Measurements from ENCODE around the gene PIAS3.

The PIAS3 gene

DNA sequence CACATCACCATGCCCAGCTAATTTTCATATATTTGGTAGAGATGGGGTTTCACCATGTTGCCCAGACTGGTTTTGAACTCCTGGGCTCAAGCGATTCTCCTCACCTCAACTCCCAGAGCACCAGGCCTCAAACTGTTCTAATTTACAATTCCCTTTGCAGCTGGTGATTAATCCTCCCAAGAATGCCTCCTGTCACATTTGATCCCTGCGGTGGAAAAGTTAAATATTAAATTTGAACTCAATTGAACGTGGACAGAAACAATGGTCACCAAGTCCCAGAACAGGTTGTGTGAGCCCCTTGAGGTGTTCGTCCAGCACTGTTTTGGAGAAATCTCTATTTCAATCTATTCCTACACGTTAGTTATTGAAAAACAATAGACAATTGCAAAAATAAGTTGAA is 28.8 kb upstream of the PIAS3 start (continued):
- TF ChIP-seq, protein P1, sequence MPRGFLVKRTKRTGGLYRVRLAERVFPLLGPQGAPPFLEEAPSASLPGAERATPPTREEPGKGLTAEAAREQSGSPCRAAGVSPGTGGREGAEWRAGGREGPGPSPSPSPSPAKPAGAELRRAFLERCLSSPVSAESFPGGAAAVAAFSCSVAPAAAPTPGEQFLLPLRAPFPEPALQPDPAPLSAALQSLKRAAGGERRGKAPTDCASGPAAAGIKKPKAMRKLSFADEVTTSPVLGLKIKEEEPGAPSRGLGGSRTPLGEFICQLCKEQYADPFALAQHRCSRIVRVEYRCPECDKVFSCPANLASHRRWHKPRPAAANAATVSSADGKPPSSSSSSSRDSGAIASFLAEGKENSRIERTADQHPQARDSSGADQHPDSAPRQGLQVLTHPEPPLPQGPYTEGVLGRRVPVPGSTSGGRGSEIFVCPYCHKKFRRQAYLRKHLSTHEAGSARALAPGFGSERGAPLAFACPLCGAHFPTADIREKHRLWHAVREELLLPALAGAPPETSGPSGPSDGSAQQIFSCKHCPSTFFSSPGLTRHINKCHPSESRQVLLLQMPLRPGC (tag by site-specific recombination; IDR thresholded peaks at IDR 0.05), result no peak
- TF ChIP-seq, protein P2, sequence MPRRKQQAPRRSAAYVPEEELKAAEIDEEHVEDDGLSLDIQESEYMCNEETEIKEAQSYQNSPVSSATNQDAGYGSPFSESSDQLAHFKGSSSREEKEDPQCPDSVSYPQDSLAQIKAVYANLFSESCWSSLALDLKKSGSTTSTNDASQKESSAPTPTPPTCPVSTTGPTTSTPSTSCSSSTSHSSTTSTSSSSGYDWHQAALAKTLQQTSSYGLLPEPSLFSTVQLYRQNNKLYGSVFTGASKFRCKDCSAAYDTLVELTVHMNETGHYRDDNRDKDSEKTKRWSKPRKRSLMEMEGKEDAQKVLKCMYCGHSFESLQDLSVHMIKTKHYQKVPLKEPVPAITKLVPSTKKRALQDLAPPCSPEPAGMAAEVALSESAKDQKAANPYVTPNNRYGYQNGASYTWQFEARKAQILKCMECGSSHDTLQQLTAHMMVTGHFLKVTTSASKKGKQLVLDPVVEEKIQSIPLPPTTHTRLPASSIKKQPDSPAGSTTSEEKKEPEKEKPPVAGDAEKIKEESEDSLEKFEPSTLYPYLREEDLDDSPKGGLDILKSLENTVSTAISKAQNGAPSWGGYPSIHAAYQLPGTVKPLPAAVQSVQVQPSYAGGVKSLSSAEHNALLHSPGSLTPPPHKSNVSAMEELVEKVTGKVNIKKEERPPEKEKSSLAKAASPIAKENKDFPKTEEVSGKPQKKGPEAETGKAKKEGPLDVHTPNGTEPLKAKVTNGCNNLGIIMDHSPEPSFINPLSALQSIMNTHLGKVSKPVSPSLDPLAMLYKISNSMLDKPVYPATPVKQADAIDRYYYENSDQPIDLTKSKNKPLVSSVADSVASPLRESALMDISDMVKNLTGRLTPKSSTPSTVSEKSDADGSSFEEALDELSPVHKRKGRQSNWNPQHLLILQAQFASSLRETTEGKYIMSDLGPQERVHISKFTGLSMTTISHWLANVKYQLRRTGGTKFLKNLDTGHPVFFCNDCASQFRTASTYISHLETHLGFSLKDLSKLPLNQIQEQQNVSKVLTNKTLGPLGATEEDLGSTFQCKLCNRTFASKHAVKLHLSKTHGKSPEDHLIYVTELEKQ (tag by site-specific recombination; IDR thresholded peaks at IDR 0.05; ENCODE audit: borderline replicate concordance), result no peak
- TF ChIP-seq ZNF621 (tag by site-specific recombination; IDR thresholded peaks at IDR 0.05) (no peak), ZNF169 (tag by site-specific recombination; IDR thresholded peaks at IDR 0.05) (no peak), ZNF843 (tag by site-specific recombination; IDR thresholded peaks at IDR 0.05) (no peak), ZNF626 (tag by site-specific recombination; IDR thresholded peaks at IDR 0.05) (no peak)

DNA sequence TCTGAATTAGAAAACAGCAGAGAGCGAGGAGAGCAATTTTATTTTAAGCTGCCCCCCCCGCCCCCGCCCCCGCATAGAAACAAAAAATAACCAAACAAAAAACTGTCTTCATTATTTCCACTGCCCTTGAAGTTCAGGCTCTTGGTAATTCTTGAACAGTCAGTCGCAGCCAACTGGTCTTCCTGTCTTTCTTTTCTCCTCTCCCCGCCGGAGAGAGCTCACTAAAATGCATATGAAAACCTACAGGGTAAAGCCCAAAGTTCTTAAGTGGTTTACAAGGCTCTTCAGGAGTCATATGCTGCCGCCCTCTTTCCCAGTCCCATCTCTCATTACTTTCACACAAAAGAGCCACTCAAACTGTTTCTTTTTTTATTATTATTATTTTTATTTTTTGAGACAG is 27.9 kb upstream of the PIAS3 start:
- TF ChIP-seq ZNF292 (tag by site-specific recombination; IDR thresholded peaks at IDR 0.05; ENCODE audit: borderline replicate concordance, low read depth), result no peak
- no peak for TF ChIP-seq ZFP41 (tag by site-specific recombination; IDR thresholded peaks at IDR 0.05; ENCODE audit: borderline replicate concordance)
- TF ChIP-seq ZNF121 (tag by site-specific recombination; IDR thresholded peaks at IDR 0.05), result no peak
- no peak for TF ChIP-seq ZBTB20 (tag by site-specific recombination; IDR thresholded peaks at IDR 0.05)
- no peak for TF ChIP-seq ZNF133 (tag by site-specific recombination; IDR thresholded peaks at IDR 0.05)
- no peak for TF ChIP-seq ZNF146 (tag by site-specific recombination; IDR thresholded peaks at IDR 0.05)
- TF ChIP-seq, protein P3, sequence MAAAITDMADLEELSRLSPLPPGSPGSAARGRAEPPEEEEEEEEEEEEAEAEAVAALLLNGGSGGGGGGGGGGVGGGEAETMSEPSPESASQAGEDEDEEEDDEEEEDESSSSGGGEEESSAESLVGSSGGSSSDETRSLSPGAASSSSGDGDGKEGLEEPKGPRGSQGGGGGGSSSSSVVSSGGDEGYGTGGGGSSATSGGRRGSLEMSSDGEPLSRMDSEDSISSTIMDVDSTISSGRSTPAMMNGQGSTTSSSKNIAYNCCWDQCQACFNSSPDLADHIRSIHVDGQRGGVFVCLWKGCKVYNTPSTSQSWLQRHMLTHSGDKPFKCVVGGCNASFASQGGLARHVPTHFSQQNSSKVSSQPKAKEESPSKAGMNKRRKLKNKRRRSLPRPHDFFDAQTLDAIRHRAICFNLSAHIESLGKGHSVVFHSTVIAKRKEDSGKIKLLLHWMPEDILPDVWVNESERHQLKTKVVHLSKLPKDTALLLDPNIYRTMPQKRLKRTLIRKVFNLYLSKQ (tag by site-specific recombination; IDR thresholded peaks at IDR 0.05; ENCODE audit: borderline replicate concordance), result no peak
- no peak for TF ChIP-seq ZXDB (tag by site-specific recombination; IDR thresholded peaks at IDR 0.05)
- no peak for TF ChIP-seq ZFP37 (tag by site-specific recombination; IDR thresholded peaks at IDR 0.05)
- no peak for TF ChIP-seq GFI1B (tag by site-specific recombination; IDR thresholded peaks at IDR 0.05)
- TF ChIP-seq ZNF501 (tag by site-specific recombination; IDR thresholded peaks at IDR 0.05), result no peak
- Histone ChIP-seq H3K4me1 (ENCODE audit: control insufficient read depth, insufficient read depth, low read length) (peaks cover 13% of the 10 kb centered on the region), H3K36me3 (ENCODE audit: control insufficient read depth in 2 of 2, insufficient read depth in 1 of 2, low read length in 2 of 2) (no peaks in the 10 kb centered on the region), H3K27ac (ENCODE audit: extremely low read depth, low read depth, low read length) (no peak overlapping the region), H3K4me3 (ENCODE audit: low read depth, low read length) (no peak overlapping the region), H3K9me3 (ENCODE audit: control insufficient read depth, insufficient read depth, low read depth, low read length) (no peaks in the 10 kb centered on the region)
- CTCF ChIA-PET, result interaction anchor here (0.8 to 11.9 kb wide), 2 partner anchors 22 to 41 kb away, joined by 3 to 222 read pairs; partner anchors contain the start of genes ITGA10 and NUDT17
- POLR2A ChIA-PET, result interaction anchor here (1.2 to 1.3 kb wide), 2 partner anchors 27 to 41 kb away, joined by 3 read pairs; partner anchors contain the start of genes PIAS3 and RBM8A

DNA sequence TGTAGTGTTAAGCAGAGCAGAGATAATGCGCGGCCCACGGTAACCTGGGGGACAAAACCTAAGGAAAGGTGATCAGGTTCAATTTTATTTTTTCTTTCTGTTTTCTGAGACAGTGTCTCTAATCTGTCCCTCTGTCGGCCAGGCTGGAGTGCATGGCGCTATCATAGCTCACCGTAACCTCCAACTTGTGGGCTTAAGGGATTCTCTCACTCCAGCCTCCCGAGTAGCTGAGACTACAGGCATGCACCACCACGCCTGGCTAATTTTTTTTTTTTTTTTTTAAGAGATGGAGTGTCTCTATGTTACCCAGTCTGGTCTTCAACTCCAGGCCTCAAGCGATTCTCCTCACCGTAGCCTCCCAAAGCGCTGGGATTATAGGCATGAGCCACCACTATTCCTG is 27.5 kb upstream of the PIAS3 start:
- H3K4me3 ChIP-seq (ENCODE audit: low read depth, low read length), result no peak overlapping the region; the same call in 1 of the 2 replicates
- POLR2A ChIA-PET, result interaction anchor here (0.6 kb wide), 1 partner anchor 51 kb away, joined by 3 read pairs; no protein-coding TSS in a partner anchor
- CTCF ChIA-PET, result interaction anchor here (0.6 to 11.9 kb wide), 4 partner anchors 22 to 121 kb away, joined by 3 to 222 read pairs (median 4); partner anchors contain the start of gene ITGA10
- no peak for TF ChIP-seq ZNF341 (tag by site-specific recombination; IDR thresholded peaks at IDR 0.05; ENCODE audit: low read depth)
- no peak for TF ChIP-seq ZNF548 (tag by site-specific recombination; IDR thresholded peaks at IDR 0.05)
- no peak for TF ChIP-seq ZNF223 (tag by site-specific recombination; IDR thresholded peaks at IDR 0.05)
- no peak for TF ChIP-seq ZNF248 (tag by site-specific recombination; IDR thresholded peaks at IDR 0.05)
- no peak for TF ChIP-seq OSR2 (tag by site-specific recombination; IDR thresholded peaks at IDR 0.05)
- TF ChIP-seq ZSCAN16 (tag by site-specific recombination; IDR thresholded peaks at IDR 0.05), result no peak
- TF ChIP-seq ZNF266 (tag by site-specific recombination; IDR thresholded peaks at IDR 0.05; ENCODE audit: low read depth), result no peak
- no peak for TF ChIP-seq ZBTB8A (tag by site-specific recombination; IDR thresholded peaks at IDR 0.05)
- no peak for TF ChIP-seq SCRT1 (tag by site-specific recombination; IDR thresholded peaks at IDR 0.05; ENCODE audit: borderline replicate concordance)
- TF ChIP-seq, protein P4, sequence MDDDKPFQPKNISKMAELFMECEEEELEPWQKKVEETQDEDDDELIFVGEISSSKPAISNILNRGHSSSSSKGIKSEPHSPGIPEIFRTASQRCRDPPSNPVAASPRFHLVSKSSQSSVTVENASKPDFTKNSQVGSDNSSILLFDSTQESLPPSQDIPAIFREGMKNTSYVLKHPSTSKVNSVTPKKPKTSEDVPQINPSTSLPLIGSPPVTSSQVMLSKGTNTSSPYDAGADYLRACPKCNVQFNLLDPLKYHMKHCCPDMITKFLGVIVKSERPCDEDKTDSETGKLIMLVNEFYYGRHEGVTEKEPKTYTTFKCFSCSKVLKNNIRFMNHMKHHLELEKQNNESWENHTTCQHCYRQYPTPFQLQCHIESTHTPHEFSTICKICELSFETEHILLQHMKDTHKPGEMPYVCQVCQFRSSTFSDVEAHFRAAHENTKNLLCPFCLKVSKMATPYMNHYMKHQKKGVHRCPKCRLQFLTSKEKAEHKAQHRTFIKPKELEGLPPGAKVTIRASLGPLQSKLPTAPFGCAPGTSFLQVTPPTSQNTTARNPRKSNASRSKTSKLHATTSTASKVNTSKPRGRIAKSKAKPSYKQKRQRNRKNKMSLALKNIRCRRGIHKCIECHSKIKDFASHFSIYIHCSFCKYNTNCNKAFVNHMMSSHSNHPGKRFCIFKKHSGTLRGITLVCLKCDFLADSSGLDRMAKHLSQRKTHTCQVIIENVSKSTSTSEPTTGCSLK (tag by site-specific recombination; IDR thresholded peaks at IDR 0.05), result no peak

More for the DNA sequence above, 27.5 kb upstream of the PIAS3 start:
- H3K9me3 ChIP-seq (ENCODE audit: control insufficient read depth, insufficient read depth, low read depth, low read length), result no peaks in the 10 kb centered on the region
- peaks cover 10% of the 10 kb centered on the region for H3K4me1 ChIP-seq (ENCODE audit: control insufficient read depth, insufficient read depth, low read length)
- H3K36me3 ChIP-seq (ENCODE audit: control insufficient read depth in 2 of 2, insufficient read depth in 1 of 2, low read length in 2 of 2), result no peaks in the 10 kb centered on the region
- no peak overlapping the region for H3K27ac ChIP-seq (ENCODE audit: extremely low read depth, low read depth, low read length)

Measured in HEK293 (cell line).